ENCODE results near the gene SYT7.
A peak's percentile ranks its signal among the peaks of the same experiment; 100 is the strongest.

Gene SYT7
- total RNA-seq = 0 to 5.0 (median 0.20) reads per million in 17 experiments

- peak; percentile 97 to 98 (median 98) for DNase-seq
These were observed at the start of gene SYT7 for GRCh38 chr11:61581030-61581928. SYT7 (minus strand) TSS chr11:61581076; CDS start chr11:61580820, 256 bp downstream.

- no peak for DNase-seq
These were observed 49.2 kb upstream of the SYT7 start for GRCh38 chr11:61630089-61630488.

- no peak for DNase-seq
These were observed 48.4 kb upstream of the SYT7 start for GRCh38 chr11:61629082-61629833.

GRCh38 chr11:61628662-61628970, 47.7 kb upstream of the SYT7 start:
- no peak for DNase-seq

- peak; percentile 69 to 83 (median 74) for DNase-seq
These were observed 47.2 kb upstream of the SYT7 start for GRCh38 chr11:61627850-61628661.

- DNase-seq = no peak
These were observed 45.9 kb upstream of the SYT7 start for GRCh38 chr11:61626580-61627380.

GRCh38 chr11:61625525-61625924, 44.6 kb upstream of the SYT7 start:
- no peak for DNase-seq

GRCh38 chr11:61621917-61622585, 41.2 kb upstream of the SYT7 start:
- DNase-seq = no peak

- peak; percentile 27 to 58 (median 44) for DNase-seq
These were observed 38.8 kb upstream of the SYT7 start for GRCh38 chr11:61619471-61620226.

GRCh38 chr11:61618978-61619377, 38.1 kb upstream of the SYT7 start:
- peak; percentile 26 to 62 (median 54) for DNase-seq

- DNase-seq = no peak
These were observed 36.6 kb upstream of the SYT7 start for GRCh38 chr11:61617515-61617914.

GRCh38 chr11:61616434-61616833, 35.6 kb upstream of the SYT7 start:
- peak; percentile 44 to 62 (median 49) for DNase-seq

GRCh38 chr11:61614782-61615181, 33.9 kb upstream of the SYT7 start:
- peak; percentile 30 to 65 (median 42) for DNase-seq

GRCh38 chr11:61613870-61614269, 33.0 kb upstream of the SYT7 start:
- no peak for DNase-seq

GRCh38 chr11:61613051-61613450, 32.2 kb upstream of the SYT7 start:
- DNase-seq = no peak

- no peak for DNase-seq
These were observed 30.4 kb upstream of the SYT7 start for GRCh38 chr11:61611309-61611708.

GRCh38 chr11:61610905-61611304, 30.0 kb upstream of the SYT7 start:
- no peak for DNase-seq

GRCh38 chr11:61609980-61610366, 29.1 kb upstream of the SYT7 start:
- DNase-seq = peak in 3 of 4 experiments; percentile 22 to 46 (median 25)

- DNase-seq = peak in 1 of 4 experiments; percentile 0
These were observed 28.4 kb upstream of the SYT7 start for GRCh38 chr11:61609000-61609979.
